T-helper 17 cell (primary cell): ENCODE data around the gene CRELD2. TPM values are rescaled to one million over a fixed set of nuclear protein-coding genes. Genes with fewer than 3 reads are reported as not detected.

Source experiments
- ATAC-seq: fragments of 150-1000 bp; cut with Tn5 transposase; 2 replicates; pipeline ENCODE4 v1.10.0; 2021; ENCODE audit warnings: mild to moderate bottlenecking, moderate library complexity
- DNase-seq, 3 donors: peaks; one replicate each; pipeline versions ENCODE4 v3.0.0 to v3.0.0-alpha.2; 2020 to 2021
- H3K9me3 ChIP-seq: one replicate; pipeline ENCODE4 v1.7.0; 2013; ENCODE audit warnings: low read length, mild to moderate bottlenecking; ENCODE audit not compliant: control insufficient read depth, poor library complexity, severe bottlenecking
- H3K27ac Mint-ChIP-seq: one replicate; pipeline ENCODE4 v1.8.0; 2022; ENCODE audit warnings: mild to moderate bottlenecking, moderate library complexity, mixed read lengths
- H3K27me3 Mint-ChIP-seq: one replicate; pipeline ENCODE4 v1.8.0; 2022; ENCODE audit warnings: mixed read lengths
- H3K36me3 Mint-ChIP-seq: one replicate; pipeline ENCODE4 v1.8.0; 2022; ENCODE audit warnings: low read depth, mixed read lengths
- H3K4me1 Mint-ChIP-seq: one replicate; pipeline ENCODE4 v1.8.0; 2022; ENCODE audit warnings: mild to moderate bottlenecking, mixed read lengths
- H3K4me3 Mint-ChIP-seq: one replicate; pipeline ENCODE4 v1.8.0; 2022; ENCODE audit warnings: mild to moderate bottlenecking, moderate library complexity, mixed read lengths
- total RNA-seq, 4 donors: library from RNA in 2 of 4; stranded (reverse) in 2 of 4; gene quantifications; one replicate each; pipeline ENCODE4 v1.2.3 and lab custom pipeline; 2022 to 2026

CRELD2 gene
- total RNA-seq, 2 donors from 2014 or later, result 28.1 to 36.7 TPM

- H3K4me3 Mint-ChIP-seq, result peak overlapping the region; percentile 58
- DNase-seq (peak in 2 of 3 donors; percentile 15), ATAC-seq (peak; percentile 31)
- H3K9me3 ChIP-seq, result peaks cover under 1% of the 10 kb centered on the region
- H3K36me3 Mint-ChIP-seq, result no peaks in the 10 kb centered on the region
- H3K27ac Mint-ChIP-seq, result peak overlapping the region; percentile 41
- H3K4me1 Mint-ChIP-seq, result peaks cover 17% of the 10 kb centered on the region
- no peaks in the 10 kb centered on the region for H3K27me3 Mint-ChIP-seq
Measured at GRCh38 chr22:49975543-49976389, 57.3 kb downstream of the CRELD2 start.

GRCh38 chr22:49976439-49977175 is 58.2 kb downstream of the CRELD2 start:
- ATAC-seq, result peak; percentile 79
- no peaks in the 10 kb centered on the region for H3K27me3 Mint-ChIP-seq
- peak in 1 of 3 donors; percentile 39 for DNase-seq
- H3K36me3 Mint-ChIP-seq, result no peaks in the 10 kb centered on the region
- H3K4me3 Mint-ChIP-seq, result peak overlapping the region; percentile 63
- peaks cover 5% of the 10 kb centered on the region for H3K9me3 ChIP-seq
- H3K4me1 Mint-ChIP-seq, result peaks cover 13% of the 10 kb centered on the region
- peak overlapping the region; percentile 41 for H3K27ac Mint-ChIP-seq

Other genes starting within 250 kb of the CRELD2 start
- gene BRD1, start 90.8 kb upstream of the CRELD2 start, total RNA-seq, result 100 to 1,000 TPM; 127 to 153 TPM
- gene ZBED4, start 64.8 kb upstream of the CRELD2 start, total RNA-seq, result 10 to 100 TPM; 15.4 to 20.4 TPM
- 10 to 100 TPM; 13.7 to 15.4 TPM for gene ALG12, start 196 bp upstream of the CRELD2 start, total RNA-seq
- 100 to 1,000 TPM; 227 to 241 TPM for gene PIM3, start 42.1 kb downstream of the CRELD2 start, total RNA-seq
- not detected for gene IL17REL, start 94.1 kb downstream of the CRELD2 start, total RNA-seq
- not detected for gene TTLL8, start 139.7 kb downstream of the CRELD2 start, total RNA-seq
- gene MLC1, start 166.8 kb downstream of the CRELD2 start, total RNA-seq, result 1 to 10 TPM in 1 of 2 donors, under 1 TPM in 1; 0.62 to 1.3 TPM
- not detected for gene MOV10L1, start 171.4 kb downstream of the CRELD2 start, total RNA-seq